AG09319 (cell line): Measurements from ENCODE around the gene ABCA5.

Source experiments
- DNase-seq: peaks from one replicate; pipeline ENCODE4 v3.0.0-alpha.2; 2010; ENCODE audit warnings: low read depth; ENCODE audit errors: extremely low read depth
- TF ChIP-seq, protein P1 (sequence below): IDR thresholded peaks from 2 replicates; pipeline ENCODE4 v1.5.1; 2011; ENCODE audit warnings: low read depth, mild to moderate bottlenecking, inconsistent platforms, low read length, moderate library complexity

ABCA5 gene

DNA sequence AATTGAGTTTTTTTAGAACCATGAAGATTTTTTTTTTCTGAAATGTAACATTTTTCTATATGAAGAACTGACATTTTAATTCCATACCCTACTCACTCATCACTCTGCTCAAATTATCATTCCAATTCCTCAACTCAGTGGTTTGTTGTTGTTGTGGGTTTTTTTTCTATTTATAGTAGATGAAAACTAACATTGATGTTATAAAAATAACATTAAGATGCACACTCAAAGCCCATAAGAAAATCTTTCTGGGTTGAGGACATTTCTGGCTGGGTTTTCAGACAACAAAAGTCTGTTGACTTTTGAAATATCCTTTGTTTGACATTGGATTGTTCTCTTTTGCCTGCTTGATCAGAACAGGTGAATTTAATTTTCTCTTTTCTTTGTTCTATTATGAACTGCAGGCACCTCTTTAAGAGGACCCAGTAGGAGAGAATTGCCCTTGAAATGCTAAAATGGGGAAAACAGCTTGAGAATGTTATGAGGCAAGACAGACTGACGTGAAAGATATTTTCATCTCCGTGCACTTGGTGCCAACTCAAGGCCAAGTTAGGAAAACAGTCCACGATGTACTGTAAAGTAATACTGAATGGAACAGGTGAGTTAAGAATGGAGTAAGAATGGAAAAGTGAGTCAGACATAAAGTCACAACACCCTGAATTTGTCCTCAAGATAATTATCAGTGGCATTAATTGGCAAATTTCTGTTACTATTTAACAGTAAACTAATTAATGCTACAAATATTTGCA lies 16.1 kb upstream of the ABCA5 start:
- no peak for DNase-seq
- TF ChIP-seq, protein P1, sequence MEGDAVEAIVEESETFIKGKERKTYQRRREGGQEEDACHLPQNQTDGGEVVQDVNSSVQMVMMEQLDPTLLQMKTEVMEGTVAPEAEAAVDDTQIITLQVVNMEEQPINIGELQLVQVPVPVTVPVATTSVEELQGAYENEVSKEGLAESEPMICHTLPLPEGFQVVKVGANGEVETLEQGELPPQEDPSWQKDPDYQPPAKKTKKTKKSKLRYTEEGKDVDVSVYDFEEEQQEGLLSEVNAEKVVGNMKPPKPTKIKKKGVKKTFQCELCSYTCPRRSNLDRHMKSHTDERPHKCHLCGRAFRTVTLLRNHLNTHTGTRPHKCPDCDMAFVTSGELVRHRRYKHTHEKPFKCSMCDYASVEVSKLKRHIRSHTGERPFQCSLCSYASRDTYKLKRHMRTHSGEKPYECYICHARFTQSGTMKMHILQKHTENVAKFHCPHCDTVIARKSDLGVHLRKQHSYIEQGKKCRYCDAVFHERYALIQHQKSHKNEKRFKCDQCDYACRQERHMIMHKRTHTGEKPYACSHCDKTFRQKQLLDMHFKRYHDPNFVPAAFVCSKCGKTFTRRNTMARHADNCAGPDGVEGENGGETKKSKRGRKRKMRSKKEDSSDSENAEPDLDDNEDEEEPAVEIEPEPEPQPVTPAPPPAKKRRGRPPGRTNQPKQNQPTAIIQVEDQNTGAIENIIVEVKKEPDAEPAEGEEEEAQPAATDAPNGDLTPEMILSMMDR = no peak

DNA sequence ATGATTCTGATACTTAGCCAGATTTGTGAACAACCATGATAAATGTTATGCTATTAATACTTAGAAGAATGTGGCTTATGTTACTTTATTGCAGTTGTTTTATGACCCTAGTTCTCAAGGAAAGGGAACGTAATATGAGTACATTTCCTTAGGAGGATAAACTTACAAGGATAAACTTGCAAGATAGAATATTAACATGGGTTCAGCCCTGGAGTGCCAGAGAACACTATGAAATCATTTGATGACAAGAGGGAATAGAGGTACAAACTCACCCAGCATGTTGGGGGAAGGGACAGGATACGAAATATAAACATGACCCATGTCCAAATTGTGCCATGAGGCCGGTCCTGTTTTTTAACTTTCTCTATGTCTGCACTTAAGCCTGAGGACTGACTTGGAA lies 13.0 kb upstream of the ABCA5 start:
- DNase-seq = no peak
- TF ChIP-seq, protein P1 = no peak

DNA sequence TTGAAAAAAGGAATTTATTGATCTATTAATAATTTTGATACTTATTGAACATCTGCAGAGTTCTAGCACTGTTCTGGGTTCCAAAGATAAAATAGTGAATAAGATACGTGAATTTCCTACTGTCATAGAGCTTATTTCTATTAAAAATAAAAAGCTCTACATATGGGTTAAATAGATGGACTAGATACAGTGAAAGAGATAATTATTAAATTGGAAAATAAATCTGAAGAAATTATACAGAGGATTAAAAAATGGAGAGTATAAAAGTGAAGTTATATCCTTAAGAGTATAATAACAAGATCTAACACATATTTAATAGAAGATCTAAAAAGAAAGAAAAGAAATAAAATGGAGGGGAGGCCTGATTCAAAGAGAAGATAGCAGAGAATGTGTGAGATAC lies 10.1 kb upstream of the ABCA5 start:
- no peak for DNase-seq
- TF ChIP-seq, protein P1 = no peak

DNA sequence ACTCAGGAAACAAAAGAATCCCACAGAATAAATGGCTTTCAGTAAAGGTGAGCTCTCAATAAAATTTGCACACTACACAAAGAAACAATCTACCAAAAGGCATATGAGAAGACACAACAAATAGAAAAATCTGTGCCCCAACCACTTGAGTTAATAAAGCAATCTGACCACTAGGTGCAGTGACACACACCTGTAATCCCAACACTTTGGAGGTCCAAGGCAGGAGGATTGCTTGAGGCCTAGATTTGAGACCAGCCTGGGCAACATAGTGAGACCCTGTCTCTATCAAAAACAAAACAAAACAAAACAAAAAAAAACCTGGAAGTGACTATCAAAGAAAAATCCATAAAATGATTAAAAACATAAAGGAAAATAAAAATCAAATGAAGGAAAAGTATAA lies 9.6 kb upstream of the ABCA5 start:
- TF ChIP-seq, protein P1 = no peak
- DNase-seq = no peak

DNA sequence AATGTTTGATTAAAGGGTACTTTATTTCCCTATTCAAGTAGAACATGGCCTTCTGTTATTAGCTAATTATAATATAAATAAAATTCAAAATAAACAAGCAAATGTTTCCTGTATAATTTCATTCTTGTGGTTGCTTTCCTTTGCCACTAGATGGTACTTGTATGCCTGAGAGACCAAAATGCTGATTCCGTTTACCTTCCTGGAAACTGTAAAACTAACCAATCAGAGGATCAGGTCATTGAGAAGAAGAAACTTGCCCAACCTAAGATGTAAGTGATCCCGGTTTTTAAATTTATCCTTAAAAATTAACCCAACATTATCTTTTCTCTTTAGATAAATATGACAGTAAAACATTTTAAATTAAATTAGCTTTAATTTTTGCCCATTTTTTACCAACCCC lies 8.1 kb upstream of the ABCA5 start:
- TF ChIP-seq, protein P1 = peak; percentile 51
- DNase-seq = no peak

DNA sequence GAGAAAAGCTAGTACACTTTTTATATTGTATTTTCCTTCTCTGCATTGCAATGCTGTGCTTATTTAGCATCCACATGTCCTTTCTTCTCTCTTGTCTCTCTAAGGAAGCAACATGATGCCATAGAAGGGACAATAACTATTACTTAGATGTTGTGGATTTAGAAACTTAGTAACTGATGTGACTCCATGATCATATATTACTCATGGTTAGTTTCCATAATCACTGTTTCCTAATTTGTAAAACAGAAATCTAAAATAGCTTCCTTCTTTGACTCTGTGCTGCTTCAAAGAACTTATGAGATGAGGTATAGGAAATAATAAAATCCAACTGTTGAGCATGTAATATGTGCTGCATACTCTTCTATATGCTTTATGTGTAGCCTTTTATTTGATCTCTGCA lies 6.6 kb upstream of the ABCA5 start:
- TF ChIP-seq, protein P1 = no peak
- DNase-seq = no peak

DNA sequence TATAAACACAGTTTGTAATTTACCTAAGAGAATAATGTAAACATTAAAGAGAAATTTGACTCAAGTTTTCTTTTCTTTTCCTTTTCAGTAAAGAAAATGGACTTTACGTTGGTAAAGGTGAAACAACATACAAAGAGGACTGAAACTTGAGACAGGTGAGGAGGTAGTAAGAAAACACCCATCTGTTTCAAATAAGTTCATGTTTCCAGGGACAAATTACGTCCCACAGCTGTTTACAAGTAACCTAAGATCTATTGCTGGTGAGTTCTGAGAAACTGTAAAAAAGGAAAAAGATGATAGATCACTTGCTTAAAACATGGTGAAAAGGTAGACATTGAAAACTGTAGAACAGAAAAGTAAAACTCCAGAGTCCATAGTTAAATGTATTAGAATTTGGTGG lies 4.8 kb upstream of the ABCA5 start:
- DNase-seq = no peak
- TF ChIP-seq, protein P1 = no peak
